ENCODE data around the gene NBPF4.

- TF ChIP-seq KDM1A (IDR thresholded peaks at IDR 0.05; ENCODE audit: low read depth) = no peak
- no peak for TF ChIP-seq POLR2AphosphoS2 (conservative IDR thresholded peaks at IDR 0.05; ENCODE audit: low read length)
- no peak for TF ChIP-seq POLR2A (IDR thresholded peaks at IDR 0.05; ENCODE audit: low read length)
- TF ChIP-seq, protein P1, sequence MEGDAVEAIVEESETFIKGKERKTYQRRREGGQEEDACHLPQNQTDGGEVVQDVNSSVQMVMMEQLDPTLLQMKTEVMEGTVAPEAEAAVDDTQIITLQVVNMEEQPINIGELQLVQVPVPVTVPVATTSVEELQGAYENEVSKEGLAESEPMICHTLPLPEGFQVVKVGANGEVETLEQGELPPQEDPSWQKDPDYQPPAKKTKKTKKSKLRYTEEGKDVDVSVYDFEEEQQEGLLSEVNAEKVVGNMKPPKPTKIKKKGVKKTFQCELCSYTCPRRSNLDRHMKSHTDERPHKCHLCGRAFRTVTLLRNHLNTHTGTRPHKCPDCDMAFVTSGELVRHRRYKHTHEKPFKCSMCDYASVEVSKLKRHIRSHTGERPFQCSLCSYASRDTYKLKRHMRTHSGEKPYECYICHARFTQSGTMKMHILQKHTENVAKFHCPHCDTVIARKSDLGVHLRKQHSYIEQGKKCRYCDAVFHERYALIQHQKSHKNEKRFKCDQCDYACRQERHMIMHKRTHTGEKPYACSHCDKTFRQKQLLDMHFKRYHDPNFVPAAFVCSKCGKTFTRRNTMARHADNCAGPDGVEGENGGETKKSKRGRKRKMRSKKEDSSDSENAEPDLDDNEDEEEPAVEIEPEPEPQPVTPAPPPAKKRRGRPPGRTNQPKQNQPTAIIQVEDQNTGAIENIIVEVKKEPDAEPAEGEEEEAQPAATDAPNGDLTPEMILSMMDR (IDR thresholded peaks at IDR 0.05) = no peak
- no peak for TF ChIP-seq SMC3 (IDR thresholded peaks at IDR 0.05)
- TF ChIP-seq NFE2L2 (conservative IDR thresholded peaks at IDR 0.05; ENCODE audit: low read length) = no peak
- TF ChIP-seq, protein P2, sequence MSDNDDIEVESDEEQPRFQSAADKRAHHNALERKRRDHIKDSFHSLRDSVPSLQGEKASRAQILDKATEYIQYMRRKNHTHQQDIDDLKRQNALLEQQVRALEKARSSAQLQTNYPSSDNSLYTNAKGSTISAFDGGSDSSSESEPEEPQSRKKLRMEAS (IDR thresholded peaks at IDR 0.05) = no peak
- TF ChIP-seq EHMT2 (IDR thresholded peaks at IDR 0.05; ENCODE audit: low read depth) = no peak
- no peak for TF ChIP-seq ESRRA (IDR thresholded peaks at IDR 0.05; ENCODE audit: borderline replicate concordance, low read length)
- no peak for TF ChIP-seq JUN (IDR thresholded peaks at IDR 0.05)
- TF ChIP-seq FOSB (CRISPR knock-in tag; IDR thresholded peaks at IDR 0.05) = no peak
These were observed 53.0 kb downstream of the NBPF4 start for GRCh38 chr1:108190686-108191416.
